Heart left ventricle (tissue), 16 donors: ENCODE results near the gene TDRD9. TPM values are rescaled to one million over a fixed set of nuclear protein-coding genes. Genes with fewer than 3 reads are reported as not detected.

Experiments used
- ATAC-seq, 4 donors: fragments of 200-7000 bp; cut with Tn5 transposase; one replicate each; pipeline ENCODE4 v1.9.1; 2020 to 2022; ENCODE audit warnings: moderate library complexity in 4 of 4, mild to moderate bottlenecking in 3 of 4, moderate number of reproducible peaks in 1 of 4
- DNase-seq, 5 donors: peaks; one replicate each; pipeline ENCODE4 v3.0.0-alpha.2; 2020
- H3K27ac ChIP-seq, 12 donors: fragments of 200-600 bp; sonication (generic) in 4 of 12; one replicate each; pipeline versions ENCODE4 v1.5.0 to v1.8.0; 2016 to 2022; ENCODE audit warnings: mild to moderate bottlenecking in 2 of 12
- H3K27me3 ChIP-seq, 9 donors: fragments of 200-600 bp; sonication (generic) in 2 of 9; one replicate each; pipeline versions ENCODE4 v1.5.1 to v1.8.0; 2016 to 2022; ENCODE audit warnings: mild to moderate bottlenecking in 3 of 9
- H3K36me3 ChIP-seq, 9 donors: fragments of 200-600 bp; sonication (generic) in 2 of 9; one replicate each; pipeline versions ENCODE4 v1.5.0 to v1.8.0; 2018 to 2022; ENCODE audit warnings: mild to moderate bottlenecking in 2 of 9
- H3K4me1 ChIP-seq, 12 donors: fragments of 200-600 bp; sonication (generic) in 4 of 12; one replicate each; pipeline versions ENCODE4 v1.5.0 to v1.8.0; 2016 to 2022; ENCODE audit warnings: mild to moderate bottlenecking in 3 of 12
- H3K4me3 ChIP-seq, 12 donors: fragments of 200-600 bp; sonication (generic) in 4 of 12; one replicate each; pipeline versions ENCODE4 v1.5.0 to v1.8.0; 2017 to 2022; ENCODE audit warnings: mild to moderate bottlenecking in 9 of 12, moderate library complexity in 4 of 12
- H3K9me3 ChIP-seq, 12 donors: fragments of 200-600 bp; sonication (generic) in 4 of 12; one replicate each; pipeline versions ENCODE4 v1.5.0 to v1.8.0; 2016 to 2022; ENCODE audit warnings: mild to moderate bottlenecking in 1 of 12
- POLR2A ChIP-seq, 2 donors: fragments of 450-650 bp; IDR thresholded peaks; one replicate each; pipeline ENCODE4 v1.6.1; 2017; ENCODE audit warnings: antibody characterized with exemption in 2 of 2, mild to moderate bottlenecking in 2 of 2, moderate library complexity in 2 of 2
- WGBS, 4 donors: extraction: QIAGEN DNeasy Blood & Tissue Kit in 2 of 4; methylation state at CpG; one replicate each; pipeline versions ENCODE4 v1.1.5 to v1.1.7; 2013 to 2018; 5-methylcytosine and 5-hydroxymethylcytosine counted together
- intact Hi-C, 10 donors: fragments of 100-400 bp; cut with DNase I; formaldehyde crosslinking; loops; one replicate each; pipeline versions ENCODE4 v1.11.1 to v1.14.2; 2022
- polyA plus RNA-seq, 2 donors: library from polyadenylated mRNA; stranded (reverse); fragments of 200-250 nt; gene quantifications; one replicate each; pipeline ENCODE4 v1.2.3, GENCODE V29; 2013
- total RNA-seq, 9 donors: library from RNA; depleted of rRNA in 2 of 9; stranded (reverse); fragments of >200 nt in 2 of 9; fragmentation: NEBNext Ultra II Directional in 3 of 9; extraction: Animal tissue kit (Norgen Biotek cat#: 25700) in 3 of 9; gene quantifications; one replicate each; pipeline versions ENCODE4 v1.1.0 to v1.2.4, GENCODE V29; 2016 to 2023
- TF ChIP-seq, protein P1 (sequence below), 12 donors: fragments of 200-600 bp; sonication (generic) in 4 of 12; IDR thresholded peaks; one replicate each; pipeline versions ENCODE4 v1.5.0 to v1.8.0; 2018 to 2022; ENCODE audit warnings: antibody characterized with exemption in 12 of 12, mild to moderate bottlenecking in 5 of 12
- donor health status: ischemic (EF 13 %, LVEDD 7.1; RV severe dilation, severe dysfunction).
- donor health status: healthy with polysubstance abuse.
- donor health status: DM: no; HTN: yes; CAD: no.
- donor health status: DM: no; HTN: no; CAD: no.
- donor health status: ischemic (EF 25% LVEDD 6.9; RV normal size, moderate dysfunction).
- donor health status: ischemic (EF 25% LVEDD 5.7; RV mildly dilated, moderate dysfunction).
- donor health status: healthy.
- donor health status: DM: yes; HTN: yes; CAD: no.
- donor health status: ischemic (EF 35%, LVEDD 5.7; RV mildly dilated, moderate dysfunction).
- donor health status: nonischemic (EF 11% LVEDD 7.7; RV severe dilation, severe dysfunction).
- donor health status: DM: yes; HTN: yes; CAD: no.
- donor health status: PGD.
- donor health status: ischemic (EF 29% LVEDD 5.4; RV normal size, mild dysfunction).
- donor health status: nonischemic (EF 23%, LVEDD 6.1; RV moderate dilation, normal function).

Gene TDRD9
- total and polyA plus RNA-seq, 11 donors: 1.1 to 9.6 (median 2.1) TPM

DNA sequence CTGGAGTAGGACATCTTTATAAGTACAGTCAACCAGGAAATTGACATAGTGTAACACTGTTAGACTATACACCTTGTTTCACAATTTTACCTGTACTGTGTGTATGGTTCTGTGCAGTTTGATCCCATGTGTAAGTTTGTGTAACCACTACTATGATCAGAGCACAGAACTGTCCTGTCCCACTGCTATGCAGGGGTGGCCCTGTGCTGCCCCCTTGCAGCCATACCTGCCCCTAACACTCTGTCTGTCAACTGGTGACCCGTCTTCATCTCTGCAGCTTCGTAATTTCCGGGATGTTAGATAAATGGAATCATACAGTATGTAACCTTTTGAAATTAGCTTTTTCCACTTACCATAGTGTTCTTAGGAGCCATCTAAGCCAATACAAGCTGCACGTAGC is 72.7 kb downstream of the TDRD9 start:
- intact Hi-C loops: no loop called here
- no peak for DNase-seq
- Histone ChIP-seq H3K27me3 (no peaks in the 10 kb centered on the region), H3K4me3 (no peak overlapping the region), H3K4me1 (no peaks in the 10 kb centered on the region), H3K27ac (no peak overlapping the region), H3K36me3 (no peaks in the 10 kb centered on the region), H3K9me3 (no peaks in the 10 kb centered on the region)
- WGBS, 4 donors: 58 to 70% (median 66%) methylated on average over 4 of the region's 4 CpGs
- peak in 3 of 4 donors; percentile 32 to 65 (median 64) for ATAC-seq
- no peak for TF ChIP-seq POLR2A (IDR thresholded peaks at IDR 0.05)
- TF ChIP-seq, protein P1, sequence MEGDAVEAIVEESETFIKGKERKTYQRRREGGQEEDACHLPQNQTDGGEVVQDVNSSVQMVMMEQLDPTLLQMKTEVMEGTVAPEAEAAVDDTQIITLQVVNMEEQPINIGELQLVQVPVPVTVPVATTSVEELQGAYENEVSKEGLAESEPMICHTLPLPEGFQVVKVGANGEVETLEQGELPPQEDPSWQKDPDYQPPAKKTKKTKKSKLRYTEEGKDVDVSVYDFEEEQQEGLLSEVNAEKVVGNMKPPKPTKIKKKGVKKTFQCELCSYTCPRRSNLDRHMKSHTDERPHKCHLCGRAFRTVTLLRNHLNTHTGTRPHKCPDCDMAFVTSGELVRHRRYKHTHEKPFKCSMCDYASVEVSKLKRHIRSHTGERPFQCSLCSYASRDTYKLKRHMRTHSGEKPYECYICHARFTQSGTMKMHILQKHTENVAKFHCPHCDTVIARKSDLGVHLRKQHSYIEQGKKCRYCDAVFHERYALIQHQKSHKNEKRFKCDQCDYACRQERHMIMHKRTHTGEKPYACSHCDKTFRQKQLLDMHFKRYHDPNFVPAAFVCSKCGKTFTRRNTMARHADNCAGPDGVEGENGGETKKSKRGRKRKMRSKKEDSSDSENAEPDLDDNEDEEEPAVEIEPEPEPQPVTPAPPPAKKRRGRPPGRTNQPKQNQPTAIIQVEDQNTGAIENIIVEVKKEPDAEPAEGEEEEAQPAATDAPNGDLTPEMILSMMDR (IDR thresholded peaks at IDR 0.05): peak in 7 of 12 donors; percentile 8 to 38 (median 19)

DNA sequence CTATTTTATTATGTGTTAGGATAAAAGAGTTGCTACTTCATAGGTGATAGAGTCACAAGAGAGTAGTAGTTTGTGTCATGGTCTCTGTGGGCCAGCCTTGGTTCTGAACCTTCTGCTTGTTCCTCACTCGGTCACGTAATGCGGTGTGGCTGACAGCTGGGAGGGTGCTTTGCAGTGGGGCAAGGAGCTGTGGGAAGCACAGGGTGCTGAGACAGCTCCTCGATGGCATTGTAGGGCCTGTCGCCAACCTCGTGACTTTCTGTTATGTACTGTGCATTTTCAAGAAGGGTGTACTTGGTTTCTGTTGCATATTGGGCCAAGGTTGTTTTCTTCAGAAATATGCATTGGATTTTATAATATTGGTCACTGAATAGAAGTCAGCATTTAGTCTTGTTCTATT is 75.4 kb downstream of the TDRD9 start:
- DNase-seq (no peak), ATAC-seq (no peak)
- H3K4me1 ChIP-seq: no peaks in the 10 kb centered on the region
- H3K4me3 ChIP-seq: no peak overlapping the region
- no peaks in the 10 kb centered on the region for H3K9me3 ChIP-seq
- intact Hi-C loops: no loop called here
- 83 to 88% (median 88%) methylated on average over 6 of the region's 6 CpGs for WGBS, 4 donors
- no peaks in the 10 kb centered on the region for H3K27me3 ChIP-seq
- TF ChIP-seq, protein P1 (IDR thresholded peaks at IDR 0.05): no peak
- no peak for TF ChIP-seq POLR2A (IDR thresholded peaks at IDR 0.05)
- no peaks in the 10 kb centered on the region for H3K36me3 ChIP-seq
- H3K27ac ChIP-seq: no peak overlapping the region

DNA sequence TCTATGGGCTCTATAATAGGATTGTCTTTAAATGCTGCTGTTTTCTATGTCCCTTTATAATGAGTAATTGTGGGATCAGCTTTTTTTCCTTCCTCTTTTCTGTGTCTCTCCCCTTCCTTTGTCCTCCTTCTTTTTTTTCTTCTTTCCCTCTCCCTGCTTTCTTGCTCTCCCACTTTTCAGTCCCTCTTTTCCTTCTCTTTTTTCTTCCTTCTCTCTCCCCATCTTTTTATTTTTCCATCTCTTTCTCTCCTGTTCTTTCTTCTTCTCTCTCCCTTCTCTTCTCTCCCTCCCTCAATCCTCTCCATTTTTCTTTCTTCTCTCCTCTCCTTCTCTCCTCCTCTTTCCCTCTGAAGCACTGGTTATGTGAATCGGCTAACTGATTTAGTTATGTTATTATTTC is 76.6 kb downstream of the TDRD9 start:
- Histone ChIP-seq H3K4me1 (no peaks in the 10 kb centered on the region), H3K27me3 (no peaks in the 10 kb centered on the region), H3K27ac (no peak overlapping the region), H3K9me3 (no peaks in the 10 kb centered on the region), H3K4me3 (no peak overlapping the region), H3K36me3 (no peaks in the 10 kb centered on the region)
- DNase-seq: no peak
- WGBS, 4 donors: 85 to 97% (median 89%) methylated on average over 1 of the region's 1 CpG
- intact Hi-C loops: no loop called here
- no peak for ATAC-seq
- TF ChIP-seq, protein P1 (IDR thresholded peaks at IDR 0.05): no peak
- no peak for TF ChIP-seq POLR2A (IDR thresholded peaks at IDR 0.05)

DNA sequence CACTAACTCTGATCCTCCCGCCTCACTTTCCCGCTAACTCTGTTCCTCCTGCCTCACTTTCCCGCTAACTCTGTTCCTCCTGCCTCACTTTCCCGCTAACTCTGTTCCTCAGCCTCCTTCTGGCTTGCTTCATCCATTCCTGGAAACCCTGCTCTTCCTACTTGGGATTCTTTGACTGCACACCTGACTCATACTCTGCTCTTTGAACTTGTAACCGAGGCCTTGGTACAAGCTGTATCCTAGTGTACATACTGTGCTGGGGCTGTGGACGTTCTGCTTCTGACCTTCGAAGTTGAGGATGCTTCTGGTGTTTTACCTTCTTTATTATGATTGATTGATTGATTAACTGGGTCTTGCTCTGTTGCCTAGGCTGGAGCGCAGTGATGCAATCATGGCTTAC is 77.2 kb downstream of the TDRD9 start:
- WGBS, 4 donors: 81 to 96% (median 91%) methylated on average over 8 of the region's 8 CpGs
- intact Hi-C loops: no loop called here
- DNase-seq (no peak), ATAC-seq (no peak)
- Histone ChIP-seq H3K4me3 (no peak overlapping the region), H3K27ac (no peak overlapping the region), H3K36me3 (no peaks in the 10 kb centered on the region), H3K4me1 (no peaks in the 10 kb centered on the region), H3K9me3 (no peaks in the 10 kb centered on the region), H3K27me3 (no peaks in the 10 kb centered on the region)
- no peak for TF ChIP-seq POLR2A (IDR thresholded peaks at IDR 0.05)
- TF ChIP-seq, protein P1 (IDR thresholded peaks at IDR 0.05): no peak
